Common myeloid progenitor, CD34-positive (primary cell): ENCODE results near the gene SPINK8.

ENCODE experiments used
- CTCF ChIA-PET: fragments of 350-600 bp; sonication (Branson Sonifier 250); formaldehyde crosslinking; loops from one replicate; lab custom pipeline; 2021; ENCODE audit warnings: antibody characterized with exemption; lab: Charles Lee
- POLR2A ChIA-PET: fragments of 350-600 bp; sonication (Branson Sonifier 250); formaldehyde crosslinking; loops from one replicate; lab custom pipeline; 2021; ENCODE audit warnings: antibody characterized with exemption; lab: Charles Lee
- DNase-seq, 3 donors: peaks; one replicate each; pipeline versions ENCODE4 v3.0.0 to v3.0.0-alpha.2; 2013
- H3K27ac ChIP-seq, 2 experiments: 1 replicate in 1 of 2; 2 replicates in 1 of 2; pipeline ENCODE4 v1.7.0; 2013; ENCODE audit warnings: inconsistent platforms in 2 of 2, low read length in 2 of 2, mild to moderate bottlenecking in 2 of 2, low read depth in 1 of 2, moderate library complexity in 1 of 2; ENCODE audit not compliant: severe bottlenecking in 2 of 2, insufficient read depth in 1 of 2, poor library complexity in 1 of 2
- H3K27me3 ChIP-seq, 5 experiments: replicated peaks in 2 of 5; 1 replicate in 3 of 5; 2 replicates in 2 of 5; pipeline versions ENCODE4 v1.6.1 to v1.7.0; 2013; ENCODE audit warnings: low read length in 4 of 5, mild to moderate bottlenecking in 2 of 5, moderate library complexity in 2 of 5, inconsistent platforms in 1 of 5; ENCODE audit not compliant: insufficient read depth in 5 of 5, control insufficient read depth in 4 of 5
- H3K36me3 ChIP-seq, 4 experiments: 1 replicate in 2 of 4; 2 replicates in 2 of 4; pipeline versions ENCODE4 v1.6.1 to v1.7.0; 2013; ENCODE audit warnings: low read length in 3 of 4, control low read depth in 1 of 4, mild to moderate bottlenecking in 1 of 4; ENCODE audit not compliant: control insufficient read depth in 4 of 4, insufficient read depth in 4 of 4
- H3K4me1 ChIP-seq, 4 experiments: 1 replicate in 3 of 4; 2 replicates in 1 of 4; pipeline versions ENCODE4 v1.6.1 to v1.7.1; 2013; ENCODE audit warnings: low read length in 3 of 4, mild to moderate bottlenecking in 3 of 4, control low read depth in 1 of 4, inconsistent platforms in 1 of 4, moderate library complexity in 1 of 4; ENCODE audit not compliant: control insufficient read depth in 4 of 4, insufficient read depth in 4 of 4; ENCODE audit errors: control extremely low read depth in 1 of 4
- H3K4me3 ChIP-seq, 7 experiments: 1 replicate in 4 of 7; 2 replicates in 3 of 7; pipeline versions ENCODE4 v1.5.1 to v1.7.0; 2013; ENCODE audit warnings: mild to moderate bottlenecking in 7 of 7, low read length in 6 of 7, moderate library complexity in 6 of 7, inconsistent platforms in 2 of 7, low read depth in 2 of 7, control low read depth in 1 of 7; ENCODE audit not compliant: insufficient read depth in 4 of 7, control insufficient read depth in 1 of 7; ENCODE audit errors: extremely low read depth in 1 of 7
- H3K9me3 ChIP-seq, 5 experiments: 1 replicate in 4 of 5; 2 replicates in 1 of 5; pipeline versions ENCODE4 v1.6.1 to v1.7.1; 2013; ENCODE audit warnings: low read length in 4 of 5, mild to moderate bottlenecking in 2 of 5, inconsistent platforms in 1 of 5, low read depth in 1 of 5, moderate library complexity in 1 of 5; ENCODE audit not compliant: control insufficient read depth in 4 of 5, insufficient read depth in 2 of 5; ENCODE audit errors: control extremely low read depth in 1 of 5
- WGBS: methylation state at CpG from one replicate; pipeline ENCODE4 v1.1.5; 2013; ENCODE audit not compliant: insufficient coverage; 5-methylcytosine and 5-hydroxymethylcytosine counted together

The SPINK8 gene

GRCh38 chr3:48268381-48268935, 65.0 kb downstream of the SPINK8 start:
- ChIA-PET POLR2A (interaction anchor here (0.6 kb wide), 1 partner anchor 176 kb away, joined by 3 read pairs; no protein-coding TSS in a partner anchor), CTCF (interaction anchor here (0.9 to 8.5 kb wide), 5 partner anchors 10 to 165 kb away, joined by 3 to 164 read pairs (median 5); partner anchors contain the start of gene PLXNB1)
- Histone ChIP-seq H3K27me3 (no peaks in the 10 kb centered on the region), H3K27ac (no peak overlapping the region), H3K4me1 (no peaks in the 10 kb centered on the region), H3K36me3 (peaks cover 5 to 41% (median 29%) of the 10 kb centered on the region in 4 experiments), H3K9me3 (no peaks in the 10 kb centered on the region), H3K4me3 (no peak overlapping the region)
- no peak for DNase-seq
- 95% methylated on average over 5 of the region's 13 CpGs for WGBS

DNA sequence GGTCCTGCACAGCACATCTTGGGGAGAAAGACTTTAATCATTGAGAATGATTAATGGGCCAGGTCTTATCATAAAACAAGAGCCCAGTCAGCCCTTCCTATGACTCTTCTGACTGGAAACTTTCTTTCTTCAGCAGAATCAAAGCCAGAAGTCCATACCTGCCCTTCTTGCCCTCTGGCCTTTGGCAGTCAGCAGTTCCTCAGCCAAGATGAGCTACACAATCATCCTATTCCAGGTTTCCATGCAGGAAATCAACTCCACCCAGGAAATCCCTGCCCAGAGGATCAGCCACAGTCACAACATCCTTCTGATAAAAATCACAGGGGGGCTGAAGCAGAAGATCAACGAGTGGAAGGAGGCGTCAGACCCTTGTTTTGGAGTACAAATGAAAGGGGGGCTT, 65.7 kb downstream of the SPINK8 start:
- DNase-seq, result no peak
- 75% methylated on average over 2 of the region's 2 CpGs for WGBS
- no peak overlapping the region for H3K4me3 ChIP-seq

GRCh38 chr3:48258530-48258929, 74.9 kb downstream of the SPINK8 start:
- Histone ChIP-seq H3K9me3 (peaks cover 0 to 7% (median 0%) of the 10 kb centered on the region in 5 experiments), H3K4me3 (no peak overlapping the region), H3K36me3 (peaks cover 5 to 32% (median 19%) of the 10 kb centered on the region in 4 experiments), H3K27ac (no peak overlapping the region), H3K4me1 (no peaks in the 10 kb centered on the region), H3K27me3 (no peaks in the 10 kb centered on the region)
- POLR2A ChIA-PET, result no interaction called here
- CTCF ChIA-PET, result interaction anchor here (1.0 to 1.7 kb wide), 3 partner anchors 9 to 142 kb away, joined by 3 to 5 read pairs (median 3); partner anchors contain the start of gene ZNF589
- no peak for DNase-seq
- no CpG with 5 or more reads among the region's 1 CpG for WGBS

More for the DNA sequence above, 65.7 kb downstream of the SPINK8 start:
- Histone ChIP-seq H3K9me3 (no peaks in the 10 kb centered on the region), H3K27ac (no peak overlapping the region), H3K36me3 (peaks cover 5 to 41% (median 30%) of the 10 kb centered on the region in 4 experiments), H3K27me3 (no peaks in the 10 kb centered on the region), H3K4me1 (no peaks in the 10 kb centered on the region)
- ChIA-PET CTCF (interaction anchor here (0.5 to 8.5 kb wide), 6 partner anchors 10 to 165 kb away, joined by 3 to 164 read pairs (median 4); partner anchors contain the start of gene PLXNB1), POLR2A (no interaction called here)
